Measurements from ENCODE around the gene SLC2A13. TPM values are rescaled to one million over a fixed set of nuclear protein-coding genes. Genes with fewer than 3 reads are reported as not detected.

Gene SLC2A13
- total RNA-seq, 1 donor from 2014 or later = 5.2 TPM

DNA sequence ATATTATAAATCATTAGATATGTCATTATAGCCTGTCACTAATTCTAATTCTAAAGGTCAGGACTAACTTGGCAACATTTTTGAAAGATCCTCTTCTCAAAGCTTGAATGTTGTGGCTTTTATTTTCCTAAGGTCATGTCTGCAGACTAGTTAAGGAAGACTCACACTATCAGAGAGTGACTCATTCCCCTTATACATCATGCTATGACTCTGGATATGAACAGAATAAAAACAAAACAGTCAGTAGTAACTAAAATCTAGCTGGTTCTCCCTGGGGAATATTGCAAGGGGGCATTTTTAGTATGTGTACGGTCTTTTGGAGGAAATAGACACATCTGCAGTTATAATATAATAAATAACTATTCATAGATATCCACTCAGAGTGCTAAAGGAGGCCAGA is 170.6 kb downstream of the SLC2A13 start:
- Mint-ChIP-seq H3K9me3 (ENCODE audit: unreplicated experiment) (no peaks in the 10 kb centered on the region), H3K36me3 (ENCODE audit: unreplicated experiment) (no peaks in the 10 kb centered on the region), H3K27ac (ENCODE audit: unreplicated experiment) (no peak overlapping the region), H3K4me1 (ENCODE audit: low read depth, unreplicated experiment) (peaks cover 9% of the 10 kb centered on the region), H3K4me3 (ENCODE audit: unreplicated experiment) (no peak overlapping the region), H3K27me3 (ENCODE audit: unreplicated experiment) (no peaks in the 10 kb centered on the region)
- DNase-seq = no peak
- TF ChIP-seq, protein P1, sequence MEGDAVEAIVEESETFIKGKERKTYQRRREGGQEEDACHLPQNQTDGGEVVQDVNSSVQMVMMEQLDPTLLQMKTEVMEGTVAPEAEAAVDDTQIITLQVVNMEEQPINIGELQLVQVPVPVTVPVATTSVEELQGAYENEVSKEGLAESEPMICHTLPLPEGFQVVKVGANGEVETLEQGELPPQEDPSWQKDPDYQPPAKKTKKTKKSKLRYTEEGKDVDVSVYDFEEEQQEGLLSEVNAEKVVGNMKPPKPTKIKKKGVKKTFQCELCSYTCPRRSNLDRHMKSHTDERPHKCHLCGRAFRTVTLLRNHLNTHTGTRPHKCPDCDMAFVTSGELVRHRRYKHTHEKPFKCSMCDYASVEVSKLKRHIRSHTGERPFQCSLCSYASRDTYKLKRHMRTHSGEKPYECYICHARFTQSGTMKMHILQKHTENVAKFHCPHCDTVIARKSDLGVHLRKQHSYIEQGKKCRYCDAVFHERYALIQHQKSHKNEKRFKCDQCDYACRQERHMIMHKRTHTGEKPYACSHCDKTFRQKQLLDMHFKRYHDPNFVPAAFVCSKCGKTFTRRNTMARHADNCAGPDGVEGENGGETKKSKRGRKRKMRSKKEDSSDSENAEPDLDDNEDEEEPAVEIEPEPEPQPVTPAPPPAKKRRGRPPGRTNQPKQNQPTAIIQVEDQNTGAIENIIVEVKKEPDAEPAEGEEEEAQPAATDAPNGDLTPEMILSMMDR (IDR thresholded peaks at IDR 0.05; ENCODE audit: partially characterized antibody, unreplicated experiment) = no peak

DNA sequence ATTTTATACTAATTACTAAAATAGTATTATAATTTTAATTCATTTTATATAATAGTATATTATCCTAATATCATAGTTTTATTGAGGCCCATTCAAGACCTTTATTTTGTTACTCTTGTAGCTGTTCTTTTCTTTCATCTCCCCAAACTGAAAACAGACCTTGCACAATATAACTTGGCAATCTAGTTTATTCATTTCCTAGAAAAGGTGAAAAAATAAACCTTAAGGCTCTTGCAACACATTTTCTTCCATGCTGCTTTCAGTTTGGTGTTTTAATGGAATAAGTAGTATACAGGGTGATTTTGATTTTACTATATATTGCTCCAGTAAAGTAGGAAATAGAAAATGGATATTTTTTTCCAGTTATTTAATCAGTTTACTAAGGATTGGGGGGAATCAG is 174.0 kb downstream of the SLC2A13 start:
- Mint-ChIP-seq H3K4me1 (ENCODE audit: low read depth, unreplicated experiment) (no peaks in the 10 kb centered on the region), H3K9me3 (ENCODE audit: unreplicated experiment) (no peaks in the 10 kb centered on the region), H3K36me3 (ENCODE audit: unreplicated experiment) (no peaks in the 10 kb centered on the region), H3K4me3 (ENCODE audit: unreplicated experiment) (no peak overlapping the region), H3K27ac (ENCODE audit: unreplicated experiment) (no peak overlapping the region), H3K27me3 (ENCODE audit: unreplicated experiment) (no peaks in the 10 kb centered on the region)
- TF ChIP-seq, protein P1 (IDR thresholded peaks at IDR 0.05; ENCODE audit: partially characterized antibody, unreplicated experiment) = no peak
- no peak for DNase-seq

DNA sequence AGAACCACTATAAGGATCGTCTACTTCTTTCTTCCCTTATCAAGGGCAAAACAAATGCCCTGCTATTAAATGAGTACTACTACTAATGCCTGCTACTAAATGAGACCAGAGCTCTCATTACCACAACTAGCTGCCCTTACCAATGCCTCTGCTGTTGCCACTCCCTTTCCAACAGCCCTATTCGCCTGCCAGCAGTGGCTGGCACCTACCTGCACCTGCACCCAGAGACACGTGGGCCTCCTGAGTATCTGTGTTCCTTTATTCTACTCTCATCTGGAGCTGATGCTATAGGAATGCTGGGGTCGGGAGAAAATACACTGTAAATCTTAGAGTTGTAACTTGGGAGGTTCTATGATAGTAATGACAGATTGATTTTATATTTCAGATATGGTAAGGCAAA is 174.7 kb downstream of the SLC2A13 start:
- no peak overlapping the region for H3K4me3 Mint-ChIP-seq (ENCODE audit: unreplicated experiment)
- H3K9me3 Mint-ChIP-seq (ENCODE audit: unreplicated experiment) = no peaks in the 10 kb centered on the region
- H3K27me3 Mint-ChIP-seq (ENCODE audit: unreplicated experiment) = no peaks in the 10 kb centered on the region
- H3K36me3 Mint-ChIP-seq (ENCODE audit: unreplicated experiment) = no peaks in the 10 kb centered on the region
- TF ChIP-seq, protein P1 (IDR thresholded peaks at IDR 0.05; ENCODE audit: partially characterized antibody, unreplicated experiment) = no peak
- H3K4me1 Mint-ChIP-seq (ENCODE audit: low read depth, unreplicated experiment) = no peaks in the 10 kb centered on the region
- no peak for DNase-seq
- no peak overlapping the region for H3K27ac Mint-ChIP-seq (ENCODE audit: unreplicated experiment)

DNA sequence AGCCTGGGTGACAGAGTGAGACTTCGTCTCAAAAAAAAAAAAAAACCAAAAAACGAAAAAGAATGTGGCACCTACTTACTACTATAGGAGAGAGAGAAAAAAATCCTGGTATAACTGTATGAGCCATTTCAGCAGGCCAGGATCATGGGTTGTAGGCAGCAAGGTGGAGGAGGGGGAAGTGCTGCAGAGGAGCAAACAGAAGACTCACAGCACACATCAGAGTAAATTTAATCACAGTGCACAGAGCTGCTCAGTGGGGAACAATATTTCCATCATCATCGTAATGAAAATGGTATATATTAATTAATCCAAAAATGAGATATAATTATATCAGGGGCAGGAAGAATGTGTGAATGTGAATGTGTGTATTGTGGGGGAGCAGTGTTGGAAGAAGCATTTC is 175.8 kb downstream of the SLC2A13 start:
- Mint-ChIP-seq H3K4me3 (ENCODE audit: unreplicated experiment) (no peak overlapping the region), H3K9me3 (ENCODE audit: unreplicated experiment) (no peaks in the 10 kb centered on the region), H3K36me3 (ENCODE audit: unreplicated experiment) (no peaks in the 10 kb centered on the region), H3K4me1 (ENCODE audit: low read depth, unreplicated experiment) (no peaks in the 10 kb centered on the region), H3K27ac (ENCODE audit: unreplicated experiment) (no peak overlapping the region), H3K27me3 (ENCODE audit: unreplicated experiment) (no peaks in the 10 kb centered on the region)
- TF ChIP-seq, protein P1 (IDR thresholded peaks at IDR 0.05; ENCODE audit: partially characterized antibody, unreplicated experiment) = no peak
- no peak for DNase-seq

DNA sequence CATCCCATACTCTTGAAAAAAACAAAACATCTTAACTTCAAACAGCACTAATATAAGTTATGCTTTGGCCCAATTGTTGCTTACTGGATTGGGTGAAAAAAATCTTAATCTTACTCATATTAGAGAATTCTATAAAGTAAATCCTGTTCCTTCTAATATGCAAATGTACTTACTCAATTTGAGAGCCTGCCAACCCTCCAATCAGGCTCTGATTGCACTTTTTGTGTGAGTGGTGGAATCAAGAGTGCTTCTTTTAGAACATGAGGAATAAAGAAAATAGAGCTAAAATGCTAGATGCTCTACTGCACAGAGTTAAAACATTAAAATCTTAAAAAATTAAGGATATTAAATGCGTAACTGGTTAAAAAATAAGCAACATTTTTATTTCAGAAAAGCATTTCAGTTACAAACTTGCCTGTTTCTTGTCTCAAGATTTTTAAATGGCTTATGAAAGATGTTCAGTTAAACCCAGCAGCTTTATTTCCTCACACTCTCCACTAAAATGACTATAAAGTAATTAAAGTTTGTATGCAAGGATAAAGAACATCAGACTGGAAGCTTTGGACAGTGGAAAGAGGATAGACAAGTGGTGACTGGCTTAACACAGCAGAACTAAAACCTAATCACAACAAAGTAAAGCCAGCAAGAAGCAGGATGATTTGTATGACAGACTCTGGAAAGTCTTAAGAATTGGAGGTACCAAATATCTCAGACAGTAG is 177.5 kb downstream of the SLC2A13 start:
- Mint-ChIP-seq H3K4me3 (ENCODE audit: unreplicated experiment) (no peak overlapping the region), H3K4me1 (ENCODE audit: low read depth, unreplicated experiment) (no peaks in the 10 kb centered on the region), H3K27ac (ENCODE audit: unreplicated experiment) (no peak overlapping the region), H3K36me3 (ENCODE audit: unreplicated experiment) (no peaks in the 10 kb centered on the region), H3K27me3 (ENCODE audit: unreplicated experiment) (no peaks in the 10 kb centered on the region), H3K9me3 (ENCODE audit: unreplicated experiment) (no peaks in the 10 kb centered on the region)
- TF ChIP-seq, protein P1 (IDR thresholded peaks at IDR 0.05; ENCODE audit: partially characterized antibody, unreplicated experiment) = no peak
- DNase-seq = no peak

Measured in glutamatergic neuron (in vitro differentiated cells).